ENCODE measurements around the gene IL4. TPM values are rescaled to one million over a fixed set of nuclear protein-coding genes. Genes with fewer than 3 reads are reported as not detected.

IL4 gene
- total RNA-seq (2016; rRNA removed; fragmentation: Illumina TruSeq; extraction: Trizol) (not detected in 2 replicates), polyA plus RNA-seq (2011; rRNA removed) (not detected in 2 replicates), polyA minus RNA-seq (2011; rRNA and poly(A)+ RNA removed; ENCODE audit: low replicate concordance) (not detected in 2 replicates), Bru-seq, nascent RNA (not detected), BruChase-seq, experiment 1, labeled RNA remaining after a 6-hour chase (not detected), BruChase-seq, experiment 2, labeled RNA remaining after a 2-hour chase (percentile 9 among the genes with signal in this experiment)
- not detected in 2 replicates for total RNA-seq (2016; cell fraction: cytosol; rRNA removed; fragmentation: Illumina TruSeq; extraction: Trizol; ENCODE audit: low read depth)
- not detected in 2 replicates for total RNA-seq (2016; cell fraction: insoluble cytoplasmic fraction; rRNA removed; fragmentation: Illumina TruSeq; extraction: Trizol)
- not detected in 2 replicates for total RNA-seq (2016; cell fraction: membrane; rRNA removed; fragmentation: Illumina TruSeq; extraction: Trizol)
- not detected in 2 replicates for total RNA-seq (2016; cell fraction: nucleus; rRNA removed; fragmentation: Illumina TruSeq; extraction: Trizol)
- polyA plus RNA-seq (2011; cell fraction: cytosol; rRNA removed), result not detected in 2 replicates
- not detected in 2 replicates for polyA plus RNA-seq (2011; cell fraction: nucleus; rRNA removed)
- not detected in 2 replicates for polyA plus RNA-seq (2012)
- polyA plus RNA-seq (2016; cell fraction: cytosol; fragmentation: Illumina TruSeq; extraction: Trizol; ENCODE audit: low read depth), result not detected in 2 replicates
- not detected in 2 replicates for polyA plus RNA-seq (2016; cell fraction: insoluble cytoplasmic fraction; fragmentation: Illumina TruSeq; extraction: Trizol; ENCODE audit: low read depth)
- not detected in 2 replicates for polyA plus RNA-seq (2016; cell fraction: membrane; fragmentation: Illumina TruSeq; extraction: Trizol; ENCODE audit: low read depth)
- polyA plus RNA-seq (2016; cell fraction: nucleus; fragmentation: Illumina TruSeq; extraction: Trizol; ENCODE audit: insufficient read depth, low read depth), result not detected in 2 replicates
- polyA minus RNA-seq (2011; cell fraction: cytosol; rRNA and poly(A)+ RNA removed), result not detected in 2 replicates
- polyA minus RNA-seq (2011; cell fraction: nucleus; rRNA and poly(A)+ RNA removed), result not detected in 2 replicates
- long read RNA-seq, experiment 1, result 0 reads
- long read RNA-seq, experiment 2, result 0 reads

DNA sequence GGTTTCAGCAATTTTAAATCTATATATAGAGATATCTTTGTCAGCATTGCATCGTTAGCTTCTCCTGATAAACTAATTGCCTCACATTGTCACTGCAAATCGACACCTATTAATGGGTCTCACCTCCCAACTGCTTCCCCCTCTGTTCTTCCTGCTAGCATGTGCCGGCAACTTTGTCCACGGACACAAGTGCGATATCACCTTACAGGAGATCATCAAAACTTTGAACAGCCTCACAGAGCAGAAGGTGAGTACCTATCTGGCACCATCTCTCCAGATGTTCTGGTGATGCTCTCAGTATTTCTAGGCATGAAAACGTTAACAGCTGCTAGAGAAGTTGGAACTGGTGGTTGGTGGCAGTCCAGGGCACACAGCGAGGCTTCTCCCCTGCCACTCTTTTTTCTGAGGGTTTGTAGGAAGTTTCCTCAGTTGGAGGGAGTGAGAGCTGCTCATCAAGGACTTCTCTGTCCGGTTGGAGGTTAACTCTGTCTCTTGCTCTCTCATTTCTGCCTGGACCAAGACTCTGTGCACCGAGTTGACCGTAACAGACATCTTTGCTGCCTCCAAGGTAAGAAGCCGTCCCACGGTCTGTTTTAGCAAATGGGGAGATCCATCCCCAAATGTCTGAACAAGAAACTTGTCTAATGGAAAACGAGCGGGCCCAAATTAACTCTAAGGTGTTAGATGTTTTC, at the start of gene IL4:
TSS of gene IL4 (plus strand) at position 51 of the 692 bp plus-strand sequence. CDS start at position 113, 62 bp downstream.
- no peak within 1 kb of the TSS; the same call in 1 of the 2 replicates for H3K9ac ChIP-seq (ENCODE audit: insufficient read depth, low read depth, low read length)
- no TSS peak for BruUV-seq (replicated peaks)
- H3K4me1 ChIP-seq (ENCODE audit: insufficient read depth, low read length), result peaks cover 35% of the 10 kb centered on the region
- FAIRE-seq (no peak), DNase-seq (ENCODE audit: low spot score) (no peak), ATAC-seq (no peak)
- no peak within 1 kb of the TSS for H2AFZ ChIP-seq (ENCODE audit: low read length)
- H3K9me3 ChIP-seq (ENCODE audit: low read length), result no peaks in the 10 kb centered on the region
- H3K4me2 ChIP-seq (ENCODE audit: low read depth, low read length), result peak within 1 kb of the TSS; percentile 73
- H3K79me2 ChIP-seq (ENCODE audit: insufficient read depth, low read length), result no peaks in the 10 kb centered on the region
- POLR2A ChIA-PET, result interaction anchor here (1.2 kb wide), 1 partner anchor 133 kb away, joined by 3 read pairs; no protein-coding TSS in a partner anchor
- CTCF ChIA-PET (ENCODE audit: low intra/inter-chr PET ratio, low total read pairs), result no interaction called here
- no peaks in the 10 kb centered on the region for H3K36me3 ChIP-seq (replicated peaks in 1 of 2; ENCODE audit: control insufficient read depth in 1 of 2, insufficient read depth in 2 of 2, low read length in 2 of 2)
- H4K20me1 ChIP-seq (ENCODE audit: insufficient read depth, low read length), result no peaks in the 10 kb centered on the region
- intact Hi-C loops (cut with micrococcal nuclease; ENCODE audit: unreplicated experiment) (loop anchor here (10.0 kb wide), 1 partner anchor 59 kb away; no protein-coding TSS in a partner anchor), in situ Hi-C loops (cut with HindIII; ENCODE audit: extremely low pct_ligation_motif_present, low pct_unique_long_range_greater_than_20kb) (loop anchor here (25.0 kb wide), 1 partner anchor 287 kb away; no protein-coding TSS in a partner anchor)
- H3K27ac ChIP-seq (ENCODE audit: extremely low read length, insufficient read depth, low read length), result no peak within 1 kb of the TSS
- TF ChIP-seq ZNF17 (CRISPR knock-in tag; IDR thresholded peaks at IDR 0.05), result no peak
- H3K27me3 ChIP-seq (ENCODE audit: control insufficient read depth in 1 of 2, insufficient read depth in 2 of 2, low read length in 2 of 2), result peaks cover 1 to 17% of the 10 kb centered on the region in 2 experiments; a peak in 4 of 5 replicates
- WGBS (ENCODE audit: low lambda C conversion rate), result 57% methylated on average over 14 of the region's 14 CpGs
- peak within 1 kb of the TSS in 2 of 3 experiments; percentile 23 to 36; a peak in 3 of 6 replicates for H3K4me3 ChIP-seq (replicated peaks in 1 of 3; ENCODE audit: insufficient read depth in 1 of 3, low read depth in 2 of 3, low read length in 3 of 3)

DNA sequence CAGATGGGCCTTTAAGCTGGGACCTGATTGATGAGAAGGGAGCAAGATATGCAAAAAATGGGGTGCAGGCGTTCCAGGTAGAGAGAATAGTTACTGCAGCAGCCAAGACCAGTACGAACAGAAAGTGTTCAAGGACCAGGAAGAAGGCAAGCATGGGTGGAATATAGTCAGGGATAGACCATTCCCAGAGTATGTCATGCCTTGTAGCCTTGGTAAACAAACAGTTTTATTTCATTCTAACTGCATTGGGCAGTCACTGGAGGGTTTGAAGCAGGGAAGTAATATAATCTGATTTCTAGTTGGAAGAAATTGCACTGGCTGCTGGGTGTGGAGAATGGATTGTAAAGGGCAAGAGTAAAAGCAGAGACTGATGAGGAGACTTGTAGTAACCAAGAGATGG, 46.3 kb upstream of the IL4 start:
- in situ Hi-C loops (cut with HindIII; ENCODE audit: extremely low pct_ligation_motif_present, low pct_unique_long_range_greater_than_20kb) (no loop called here), intact Hi-C loops (cut with micrococcal nuclease; ENCODE audit: unreplicated experiment) (no loop called here)
- H3K4me2 ChIP-seq (ENCODE audit: low read depth, low read length), result no peak overlapping the region
- no peaks in the 10 kb centered on the region for H3K9me3 ChIP-seq (ENCODE audit: low read length)
- H4K20me1 ChIP-seq (ENCODE audit: insufficient read depth, low read length), result no peaks in the 10 kb centered on the region
- no peak overlapping the region for H3K27ac ChIP-seq (ENCODE audit: extremely low read length, insufficient read depth, low read length)
- peaks cover 3 to 30% of the 10 kb centered on the region in 2 experiments; a peak in 4 of 5 replicates for H3K36me3 ChIP-seq (replicated peaks in 1 of 2; ENCODE audit: control insufficient read depth in 1 of 2, insufficient read depth in 2 of 2, low read length in 2 of 2)
- H3K9ac ChIP-seq (ENCODE audit: insufficient read depth, low read depth, low read length), result no peak overlapping the region
- no peak overlapping the region for H3K4me3 ChIP-seq (replicated peaks in 1 of 3; ENCODE audit: insufficient read depth in 1 of 3, low read depth in 2 of 3, low read length in 3 of 3)
- POLR2A ChIA-PET, result no interaction called here
- no peak for FAIRE-seq
- BruUV-seq (replicated peaks), result no TSS peak
- CTCF ChIA-PET (ENCODE audit: low intra/inter-chr PET ratio, low total read pairs), result no interaction called here
- H3K79me2 ChIP-seq (ENCODE audit: insufficient read depth, low read length), result no peaks in the 10 kb centered on the region
- 97% methylated on average over 2 of the region's 2 CpGs for WGBS (ENCODE audit: low lambda C conversion rate)
- H3K4me1 ChIP-seq (ENCODE audit: insufficient read depth, low read length), result peaks cover 8% of the 10 kb centered on the region
- DNase-seq (ENCODE audit: low spot score), result no peak
- H3K27me3 ChIP-seq (ENCODE audit: control insufficient read depth in 1 of 2, insufficient read depth in 2 of 2, low read length in 2 of 2), result no peaks in the 10 kb centered on the region
- ATAC-seq, result no peak
- H2AFZ ChIP-seq (ENCODE audit: low read length), result no peak overlapping the region
- no peak for TF ChIP-seq ZNF207 (IDR thresholded peaks at IDR 0.05; ENCODE audit: borderline replicate concordance)
- no peak for TF ChIP-seq KMT2A (CRISPR knock-in tag; IDR thresholded peaks at IDR 0.05)
- no peak for TF ChIP-seq PHF8 (CRISPR knock-in tag; IDR thresholded peaks at IDR 0.05)
- no peak for TF ChIP-seq REL (CRISPR knock-in tag; conservative IDR thresholded peaks at IDR 0.05)
- TF ChIP-seq, protein P1, sequence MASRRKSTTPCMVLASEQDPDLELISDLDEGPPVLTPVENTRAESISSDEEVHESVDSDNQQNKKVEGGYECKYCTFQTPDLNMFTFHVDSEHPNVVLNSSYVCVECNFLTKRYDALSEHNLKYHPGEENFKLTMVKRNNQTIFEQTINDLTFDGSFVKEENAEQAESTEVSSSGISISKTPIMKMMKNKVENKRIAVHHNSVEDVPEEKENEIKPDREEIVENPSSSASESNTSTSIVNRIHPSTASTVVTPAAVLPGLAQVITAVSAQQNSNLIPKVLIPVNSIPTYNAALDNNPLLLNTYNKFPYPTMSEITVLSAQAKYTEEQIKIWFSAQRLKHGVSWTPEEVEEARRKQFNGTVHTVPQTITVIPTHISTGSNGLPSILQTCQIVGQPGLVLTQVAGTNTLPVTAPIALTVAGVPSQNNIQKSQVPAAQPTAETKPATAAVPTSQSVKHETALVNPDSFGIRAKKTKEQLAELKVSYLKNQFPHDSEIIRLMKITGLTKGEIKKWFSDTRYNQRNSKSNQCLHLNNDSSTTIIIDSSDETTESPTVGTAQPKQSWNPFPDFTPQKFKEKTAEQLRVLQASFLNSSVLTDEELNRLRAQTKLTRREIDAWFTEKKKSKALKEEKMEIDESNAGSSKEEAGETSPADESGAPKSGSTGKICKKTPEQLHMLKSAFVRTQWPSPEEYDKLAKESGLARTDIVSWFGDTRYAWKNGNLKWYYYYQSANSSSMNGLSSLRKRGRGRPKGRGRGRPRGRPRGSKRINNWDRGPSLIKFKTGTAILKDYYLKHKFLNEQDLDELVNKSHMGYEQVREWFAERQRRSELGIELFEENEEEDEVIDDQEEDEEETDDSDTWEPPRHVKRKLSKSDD (CRISPR knock-in tag; IDR thresholded peaks at IDR 0.05; ENCODE audit: low read depth), result no peak
- TF ChIP-seq, protein P2, sequence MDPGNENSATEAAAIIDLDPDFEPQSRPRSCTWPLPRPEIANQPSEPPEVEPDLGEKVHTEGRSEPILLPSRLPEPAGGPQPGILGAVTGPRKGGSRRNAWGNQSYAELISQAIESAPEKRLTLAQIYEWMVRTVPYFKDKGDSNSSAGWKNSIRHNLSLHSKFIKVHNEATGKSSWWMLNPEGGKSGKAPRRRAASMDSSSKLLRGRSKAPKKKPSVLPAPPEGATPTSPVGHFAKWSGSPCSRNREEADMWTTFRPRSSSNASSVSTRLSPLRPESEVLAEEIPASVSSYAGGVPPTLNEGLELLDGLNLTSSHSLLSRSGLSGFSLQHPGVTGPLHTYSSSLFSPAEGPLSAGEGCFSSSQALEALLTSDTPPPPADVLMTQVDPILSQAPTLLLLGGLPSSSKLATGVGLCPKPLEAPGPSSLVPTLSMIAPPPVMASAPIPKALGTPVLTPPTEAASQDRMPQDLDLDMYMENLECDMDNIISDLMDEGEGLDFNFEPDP (CRISPR knock-in tag; conservative IDR thresholded peaks at IDR 0.05), result no peak
- TF ChIP-seq BCL6 (CRISPR knock-in tag; IDR thresholded peaks at IDR 0.05), result no peak
- no peak for TF ChIP-seq HOXA7 (CRISPR knock-in tag; IDR thresholded peaks at IDR 0.05)

Data from HepG2 (cell line).